NCI-H526 (cell line): Measurements from ENCODE around the gene NFIA.
A peak's percentile ranks its signal among the peaks of the same experiment; 100 is the strongest.
"Not testable (repeated sequence)": the region's sequence is repeated elsewhere in the genome, so short reads cannot be mapped to it uniquely, and the experiment has no call there.

Source experiments
- DNase-seq, 2 experiments: peaks; one replicate each; lab custom pipeline; 2025; lab: John Stamatoyannopoulos, UW

NFIA gene

DNA sequence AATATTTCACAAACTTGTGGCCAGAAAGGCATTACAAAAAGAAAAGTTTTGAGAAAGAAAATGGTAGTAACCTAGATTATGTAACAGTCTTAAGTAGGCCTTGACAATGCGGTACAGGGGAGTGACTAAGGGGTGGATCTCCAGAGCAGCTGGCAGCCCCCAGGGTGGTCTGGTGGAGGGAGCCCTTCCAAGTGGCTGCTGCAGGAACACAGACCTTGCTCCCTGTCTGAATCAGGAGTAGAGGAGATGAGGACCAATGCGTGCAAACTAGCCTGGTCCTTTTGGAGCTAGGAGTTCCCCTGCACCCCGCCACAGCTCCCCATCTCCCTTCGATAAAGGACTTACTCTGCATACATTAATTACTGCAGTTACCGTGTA lies 189.0 kb downstream of the NFIA start:
- no peak for DNase-seq

GRCh38 chr1:61273167-61273705 lies 190.9 kb downstream of the NFIA start:
- no peak for DNase-seq

DNA sequence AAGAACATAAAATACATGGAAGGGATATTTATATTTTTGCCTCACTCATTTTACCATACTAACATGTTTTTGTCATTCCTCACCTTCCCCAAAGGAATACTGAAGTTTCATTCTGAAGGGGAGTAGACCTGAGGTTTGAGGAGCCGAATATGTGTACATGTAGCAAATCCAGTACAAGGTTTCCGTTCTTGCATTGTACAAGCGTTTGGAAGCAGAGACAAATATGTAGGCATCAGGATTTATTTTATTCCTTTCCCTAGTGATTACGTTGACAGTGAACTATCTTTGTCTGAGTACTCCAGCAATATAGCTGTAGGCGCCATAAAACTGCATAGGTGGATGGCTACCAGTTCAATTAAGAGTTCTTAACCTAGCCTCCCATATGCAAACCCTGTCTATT lies 191.5 kb downstream of the NFIA start:
- DNase-seq, result no peak

- no peak for DNase-seq
Observed at GRCh38 chr1:61274939-61275338, 192.6 kb downstream of the NFIA start.

GRCh38 chr1:61276246-61276645 lies 193.9 kb downstream of the NFIA start:
- DNase-seq, result no peak

- DNase-seq, result no peak
Observed at GRCh38 chr1:61277121-61277690, 194.8 kb downstream of the NFIA start.

DNA sequence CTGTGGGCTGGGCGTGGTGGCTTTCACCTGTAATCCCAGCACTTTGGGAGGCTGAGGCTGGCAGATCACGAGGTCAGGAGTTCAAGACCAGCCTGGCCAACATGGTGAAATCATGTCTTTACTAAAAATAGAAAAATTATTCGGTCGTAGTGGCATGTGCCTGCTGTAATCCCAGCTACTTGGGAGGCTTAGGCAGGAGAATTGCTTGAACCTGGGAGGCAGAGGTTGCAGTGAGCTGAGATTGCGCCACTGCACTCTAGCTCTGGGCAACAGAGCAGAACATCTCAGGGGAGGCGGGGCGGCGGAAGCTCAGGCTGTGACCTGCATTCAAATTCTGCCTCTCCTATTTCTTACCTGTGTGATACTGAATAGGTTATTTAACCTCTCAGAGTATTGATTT lies 196.1 kb downstream of the NFIA start:
- DNase-seq, result not testable (repeated sequence)

DNA sequence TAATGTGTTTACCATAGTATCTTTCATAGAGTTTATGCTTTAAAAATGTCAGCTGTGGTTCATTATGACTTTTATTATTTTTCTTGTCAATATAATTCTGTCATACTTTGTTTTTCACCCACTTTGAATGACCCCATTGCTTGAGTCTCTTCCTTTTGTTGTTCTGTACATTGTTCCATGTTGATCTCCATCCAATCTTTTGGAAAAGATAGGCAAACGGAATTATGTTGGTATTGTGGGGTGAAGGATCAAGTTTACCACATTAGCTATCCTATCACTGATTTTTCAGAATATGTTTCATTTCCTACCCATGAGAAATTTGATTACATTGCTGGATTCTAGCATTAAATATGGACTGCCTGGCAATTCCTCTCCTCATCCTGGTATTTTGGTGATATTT lies 196.6 kb downstream of the NFIA start:
- DNase-seq, result no peak

- peak in 1 of 2 experiments; percentile 7 for DNase-seq
Observed at GRCh38 chr1:61279570-61279969, 197.2 kb downstream of the NFIA start.

DNA sequence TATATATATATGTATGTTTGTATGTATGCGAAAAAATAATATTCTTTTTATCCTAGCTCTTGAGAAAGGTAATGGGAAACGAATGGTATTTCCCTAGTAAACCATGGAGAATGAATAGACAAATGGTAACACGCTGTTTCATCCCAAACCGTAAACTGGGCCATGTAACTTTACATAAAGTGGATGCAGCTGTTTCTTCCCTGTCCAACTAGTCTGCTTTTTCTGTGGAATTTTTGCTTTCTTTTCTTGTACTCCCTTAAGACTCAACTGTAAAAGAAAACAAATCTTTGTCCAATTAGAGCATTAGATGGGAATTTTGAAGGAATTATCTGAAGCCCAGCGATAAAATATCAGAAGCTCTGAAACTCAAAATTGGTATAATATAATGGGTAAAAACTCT lies 198.1 kb downstream of the NFIA start:
- DNase-seq, result no peak

GRCh38 chr1:61282387-61282786 lies 200.0 kb downstream of the NFIA start:
- DNase-seq, result no peak

DNA sequence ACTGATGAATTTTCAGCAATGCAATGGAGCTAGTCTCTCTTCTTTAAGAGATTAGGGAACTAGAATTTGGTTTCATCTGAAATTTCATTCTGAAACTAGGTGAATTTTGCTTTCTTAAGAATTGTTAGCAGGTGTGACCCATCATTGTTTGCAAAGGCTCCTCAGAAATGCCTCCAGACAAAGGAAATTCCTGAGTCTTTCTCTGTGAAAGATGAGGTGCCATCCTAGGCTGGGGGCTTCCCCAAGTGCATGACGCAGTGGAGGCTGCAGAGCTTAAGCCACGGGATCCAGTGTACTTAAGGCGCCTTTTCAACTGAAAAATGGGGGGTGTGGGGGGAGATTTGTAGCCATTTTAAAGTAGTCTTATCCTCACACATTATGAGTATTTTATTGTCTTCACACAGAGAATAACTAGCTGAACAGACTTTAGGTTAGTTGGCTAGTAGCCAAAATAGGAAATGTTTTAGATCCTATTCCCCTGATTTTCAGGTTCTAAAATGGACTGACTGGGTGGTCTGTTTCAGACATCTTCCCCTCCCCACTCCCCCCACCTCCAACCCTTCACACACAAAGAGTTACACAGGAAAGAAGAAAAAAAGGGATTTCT lies 202.0 kb downstream of the NFIA start:
- no peak for DNase-seq

GRCh38 chr1:61284936-61285335 lies 202.6 kb downstream of the NFIA start:
- no peak for DNase-seq

GRCh38 chr1:61285371-61285885 lies 203.1 kb downstream of the NFIA start:
- no peak for DNase-seq

DNA sequence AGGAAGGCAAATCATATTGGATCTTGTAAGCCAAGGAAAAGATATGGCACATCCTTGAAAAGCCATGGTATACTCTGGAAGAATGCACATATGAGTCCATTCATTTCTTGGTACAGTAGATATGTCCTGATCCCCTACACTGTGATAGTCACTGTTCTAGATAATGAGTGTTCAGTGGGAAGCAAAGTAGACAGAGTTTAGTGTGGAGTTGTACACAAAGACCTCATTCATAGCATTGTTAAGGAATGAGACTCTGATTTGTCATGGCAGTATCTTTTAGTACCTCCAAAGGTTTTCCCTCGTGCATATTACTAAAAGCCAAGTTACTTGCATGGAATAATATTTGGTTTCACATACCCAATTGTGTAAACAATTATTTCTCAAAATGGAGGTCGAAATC lies 204.7 kb downstream of the NFIA start:
- DNase-seq, result no peak

DNA sequence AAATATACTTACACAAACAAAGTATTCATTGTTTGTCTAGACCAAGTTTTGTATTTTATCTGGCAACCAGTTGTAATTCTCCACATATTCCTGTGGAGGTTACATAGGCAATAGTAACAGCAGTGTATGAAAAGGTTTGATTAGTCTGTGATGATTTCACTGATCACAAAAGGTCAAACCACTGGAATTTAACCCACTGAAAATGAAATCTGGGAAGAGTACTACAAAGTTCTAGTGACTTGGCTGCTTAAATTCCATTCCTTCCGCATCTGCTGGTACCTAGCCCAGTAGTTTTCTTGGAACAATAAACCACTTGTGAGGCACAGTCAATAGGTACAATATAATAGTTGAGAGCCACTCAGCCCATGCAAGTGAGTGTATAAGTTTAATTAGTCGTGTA lies 205.4 kb downstream of the NFIA start:
- no peak for DNase-seq

DNA sequence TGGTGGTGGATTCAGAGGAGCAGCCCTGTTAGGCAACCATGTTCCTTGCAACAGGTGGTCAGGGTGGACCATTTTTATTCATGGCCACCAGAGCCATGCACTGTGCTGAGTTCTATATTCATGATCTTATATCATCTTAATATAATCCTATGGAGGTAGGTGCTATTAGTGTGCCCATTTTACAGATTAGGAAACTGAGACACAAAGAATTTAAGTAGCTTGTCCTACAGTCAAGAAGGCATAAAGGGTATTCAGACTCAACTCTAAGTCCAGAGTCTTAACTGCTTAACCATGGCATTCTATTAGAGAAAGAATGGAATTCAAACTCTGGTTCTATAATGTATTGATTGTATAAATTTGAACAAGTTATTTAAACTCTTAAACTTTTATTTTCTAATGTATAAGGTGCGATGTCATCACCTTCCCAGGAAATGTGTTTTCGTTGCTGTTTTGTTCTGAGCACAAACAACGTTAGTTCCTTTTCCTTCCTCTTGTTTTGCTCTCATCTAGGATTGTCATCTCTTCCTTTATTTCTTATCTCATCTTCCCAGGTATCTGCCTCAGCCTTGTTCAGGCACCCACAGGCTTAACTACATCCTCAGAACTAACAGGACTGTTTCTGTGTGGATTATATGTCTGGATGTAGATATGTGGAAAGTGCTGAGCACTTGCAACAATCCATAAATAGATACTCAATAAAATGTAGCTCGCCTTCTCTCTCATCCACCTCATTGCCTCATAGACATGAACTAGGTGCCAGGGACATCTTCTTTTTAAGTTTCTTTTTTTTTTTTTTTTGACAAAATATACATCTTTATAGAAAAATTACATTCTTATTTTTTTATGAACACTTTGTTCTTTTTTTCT lies 207.1 kb downstream of the NFIA start:
- DNase-seq, result no peak

DNA sequence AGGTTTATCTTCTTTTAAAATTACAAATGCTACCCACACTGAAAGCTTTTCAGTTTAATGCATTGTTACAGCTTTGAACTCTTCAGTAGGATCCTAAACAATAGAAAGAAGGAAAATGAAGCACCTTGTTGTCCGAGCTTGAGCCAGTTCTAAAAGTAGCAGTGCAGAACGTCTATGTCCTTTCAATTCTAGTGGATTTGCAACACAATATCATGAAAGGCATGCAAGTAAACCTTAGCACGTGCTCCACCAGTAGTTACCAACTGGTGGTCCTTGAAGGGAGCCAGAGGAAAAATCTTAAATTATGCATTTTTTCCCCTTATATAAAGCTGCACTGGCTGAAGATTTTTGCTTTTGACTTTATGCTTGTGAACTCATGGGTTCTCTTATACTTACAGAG lies 208.2 kb downstream of the NFIA start:
- DNase-seq, result no peak

DNA sequence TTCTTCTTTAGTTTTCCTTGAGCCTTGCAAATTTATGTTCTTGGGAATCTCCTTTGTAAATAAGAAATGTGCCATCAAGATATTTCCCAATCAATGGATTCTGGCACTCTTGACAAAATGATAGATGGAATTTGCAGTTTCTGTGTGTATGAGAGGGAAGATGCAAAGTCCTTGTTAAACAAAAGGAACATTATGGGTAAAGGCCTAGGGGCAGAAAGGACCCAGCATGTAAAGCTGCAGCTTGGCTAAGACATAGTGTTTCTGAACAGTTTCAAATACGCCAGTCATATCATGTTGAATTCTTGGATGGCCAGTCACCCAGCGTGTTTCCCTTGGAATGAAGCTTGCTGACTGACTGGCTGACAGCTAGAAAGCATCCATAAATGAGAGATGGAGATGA lies 210.8 kb downstream of the NFIA start:
- no peak for DNase-seq

GRCh38 chr1:61293986-61294504 lies 211.7 kb downstream of the NFIA start:
- no peak for DNase-seq

- no peak for DNase-seq
Observed at GRCh38 chr1:61294930-61295329, 212.6 kb downstream of the NFIA start.

DNA sequence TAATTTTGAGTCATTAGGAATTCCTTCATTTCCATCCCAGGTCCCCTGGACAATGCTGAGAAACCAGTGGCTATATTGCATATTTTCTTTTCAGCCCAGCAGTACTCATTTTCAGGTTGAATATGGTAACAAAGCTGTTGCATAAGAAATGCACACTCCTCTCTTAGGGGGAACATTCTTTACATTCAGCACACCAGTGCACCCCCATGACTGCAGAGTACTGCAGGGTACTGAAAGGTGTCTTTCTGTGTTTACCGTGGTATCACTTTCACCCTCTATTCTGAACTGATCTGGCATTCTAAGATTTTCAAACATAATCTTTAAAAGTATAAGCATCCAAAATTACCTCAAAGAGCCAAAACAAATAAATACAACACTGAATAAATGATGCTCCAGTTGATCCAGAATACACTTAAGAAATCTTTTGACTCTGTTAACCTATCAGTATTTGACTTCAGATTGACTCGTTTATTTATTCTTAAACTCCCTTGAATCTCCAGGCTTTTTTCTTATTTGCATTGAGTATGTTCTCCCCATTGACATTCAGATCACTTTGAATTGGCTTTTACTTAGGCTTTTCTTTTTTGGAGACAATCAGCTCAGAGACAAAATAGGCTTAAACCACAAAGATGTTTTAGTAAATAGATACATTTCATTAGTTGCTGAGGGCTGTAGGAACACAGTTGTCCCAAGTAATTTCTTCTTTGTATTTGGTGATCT lies 213.6 kb downstream of the NFIA start:
- DNase-seq, result no peak
